OCI-M2 (cell line): ENCODE data around the gene RCVRN.

Experiments used
- DNase-seq: peaks from one replicate; lab custom pipeline; 2025; ENCODE audit not compliant: unreplicated experiment; lab: John Stamatoyannopoulos, UW

The RCVRN gene

DNA sequence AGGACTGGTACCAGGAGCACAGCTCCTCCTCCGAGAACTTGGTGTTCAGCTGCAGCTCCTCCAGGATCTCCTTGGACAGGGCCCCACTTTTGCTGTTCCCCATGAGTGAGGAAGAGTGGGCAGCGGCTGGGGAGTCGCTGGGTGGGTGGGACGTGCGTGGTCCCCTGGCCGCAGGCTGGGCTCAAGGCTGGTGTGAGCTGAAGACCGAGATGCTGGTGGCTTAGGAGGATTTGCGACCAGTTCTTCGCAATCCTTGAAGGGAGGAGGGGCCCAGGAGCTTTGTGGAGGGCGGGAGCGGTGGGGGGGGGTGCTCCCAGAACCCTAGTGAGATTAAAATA lies at the start of gene RCVRN:
Gene RCVRN (minus strand): TSS at position 194 of the 338 bp plus-strand sequence. CDS start 91 bp downstream, at position 103.
- DNase-seq = no peak

DNA sequence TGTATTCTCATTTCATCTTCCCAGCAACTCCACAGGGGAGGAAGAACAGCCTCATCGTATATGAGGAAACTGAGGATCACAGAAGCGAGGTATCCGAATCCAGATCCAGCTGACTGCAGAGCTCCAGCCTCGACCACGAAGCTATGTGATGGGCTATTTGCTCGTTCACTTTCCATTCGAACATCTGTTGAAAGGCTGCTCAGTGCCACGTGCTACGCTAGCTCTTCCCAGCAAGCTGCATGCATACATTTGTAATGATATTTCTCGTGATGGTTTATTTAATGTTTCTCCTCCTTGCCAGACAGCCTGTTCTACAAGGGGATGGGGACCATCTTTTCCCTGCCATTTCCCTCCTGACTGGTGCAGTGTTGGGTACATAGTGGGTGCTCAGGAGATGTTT lies 48.4 kb upstream of the RCVRN start:
- DNase-seq = no peak

DNA sequence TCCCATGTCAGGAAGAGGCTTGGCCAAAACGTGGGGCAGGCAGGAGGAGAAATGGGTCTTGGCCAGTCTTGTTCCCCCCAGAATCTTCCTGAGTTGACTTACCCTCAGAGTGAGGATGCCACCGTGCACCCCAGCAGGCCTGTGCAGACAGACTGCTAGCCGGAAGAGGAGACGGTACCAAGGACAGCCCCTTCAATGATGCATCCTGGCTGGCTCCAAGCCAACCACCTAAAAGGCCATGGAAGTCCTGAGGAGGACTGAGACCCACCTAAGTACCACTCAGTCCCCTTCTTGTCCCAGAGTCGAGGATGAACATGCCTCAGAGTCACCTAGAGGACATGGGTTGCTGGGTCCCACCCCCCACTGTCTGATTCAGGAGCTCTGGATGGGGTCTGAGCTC lies 46.7 kb upstream of the RCVRN start:
- DNase-seq = no peak

DNA sequence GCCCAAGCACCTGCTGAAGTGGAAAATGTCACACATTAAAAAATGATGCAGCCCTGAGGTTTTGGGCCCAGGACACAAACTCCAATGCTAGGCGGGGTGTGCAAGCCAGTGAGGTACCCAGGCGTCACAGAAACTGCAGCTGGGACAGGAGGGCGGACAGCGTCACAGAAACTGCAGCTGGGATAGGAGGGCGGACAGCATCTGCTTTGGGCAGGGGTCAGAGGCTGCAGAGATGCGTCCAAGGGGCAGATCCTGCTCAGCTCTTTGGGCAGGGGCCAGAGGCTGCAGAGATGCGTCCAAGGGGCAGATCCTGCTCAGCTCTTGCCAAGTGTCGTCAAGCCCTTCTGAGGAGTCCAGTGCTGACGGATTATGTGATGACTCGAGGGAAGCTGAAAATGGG lies 43.9 kb upstream of the RCVRN start:
- DNase-seq = no peak

DNA sequence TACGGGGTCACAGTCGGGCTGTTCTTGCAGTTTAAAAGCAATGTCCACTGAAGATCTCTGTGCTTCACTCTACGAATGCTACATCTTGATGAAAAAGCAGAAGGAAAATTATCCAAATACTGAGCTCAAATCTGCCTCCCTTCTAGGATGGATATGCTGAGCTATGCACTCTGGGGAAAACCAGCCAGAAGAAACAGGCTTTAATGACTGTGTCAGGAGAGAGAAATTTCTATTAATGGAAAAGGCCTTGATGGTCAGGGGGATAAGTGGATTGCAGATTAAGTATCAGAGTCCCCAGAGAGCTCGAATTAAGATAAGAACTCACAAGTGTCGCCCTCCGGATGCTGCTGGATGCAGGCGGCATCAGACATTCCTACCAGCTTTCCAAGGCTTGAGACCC lies 39.6 kb upstream of the RCVRN start:
- no peak for DNase-seq

DNA sequence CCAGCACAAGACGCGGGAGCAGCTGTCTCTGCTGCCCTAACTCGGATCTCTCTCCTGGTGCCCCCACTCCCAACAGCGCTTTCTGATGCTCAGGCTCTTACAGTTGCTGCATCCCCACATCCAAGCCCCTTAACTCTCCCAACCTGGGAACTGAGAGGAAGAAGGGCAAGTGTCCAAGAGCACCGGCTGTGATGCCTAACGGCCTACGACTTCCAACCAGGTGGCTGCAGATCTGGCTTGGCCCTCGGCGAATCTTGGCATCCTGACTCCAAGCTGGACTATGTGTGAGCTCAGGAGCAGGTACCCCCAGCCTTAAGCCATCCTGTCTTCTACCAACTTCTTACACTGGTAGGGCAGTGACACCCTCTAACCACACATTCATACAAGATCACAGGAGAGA lies 38.3 kb upstream of the RCVRN start:
- DNase-seq = no peak

DNA sequence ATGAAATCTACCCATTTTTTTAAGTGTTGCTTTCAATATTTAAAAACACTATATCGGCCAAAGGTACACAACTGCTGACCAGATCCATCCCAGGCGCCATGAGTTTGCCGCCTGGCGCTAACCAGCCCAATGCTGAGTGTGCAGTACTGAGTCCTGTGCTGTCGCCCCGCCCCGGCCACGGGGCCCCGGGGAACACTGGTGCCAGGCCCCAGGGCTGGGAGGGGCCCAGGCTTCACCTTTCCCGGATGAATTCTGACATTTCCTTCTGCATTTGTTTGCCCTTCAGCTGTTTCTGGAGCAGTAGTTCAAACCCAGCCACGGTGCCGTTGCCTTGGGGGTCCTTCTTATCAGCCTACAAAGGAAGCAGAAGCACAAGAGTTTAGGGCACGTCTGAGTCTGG lies 37.8 kb upstream of the RCVRN start:
- no peak for DNase-seq

DNA sequence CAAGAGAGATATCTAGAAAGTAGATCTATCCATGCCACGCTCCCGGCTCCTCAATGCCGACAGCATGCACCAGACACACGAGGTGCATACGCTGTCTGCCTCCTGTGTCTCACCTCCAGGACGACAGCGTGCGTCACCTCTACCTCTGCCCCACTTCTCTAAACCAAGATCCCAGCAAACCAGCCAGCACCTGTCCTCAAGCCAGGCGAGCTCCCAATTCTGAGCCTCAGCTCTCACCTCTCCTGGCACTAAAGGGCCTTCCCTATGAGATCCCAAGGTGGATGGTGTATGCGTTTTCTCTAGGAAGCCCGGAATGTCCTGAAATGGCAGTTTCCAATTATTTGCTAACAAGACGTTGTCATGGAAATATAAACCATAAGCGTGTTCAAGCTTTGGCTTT lies 36.2 kb upstream of the RCVRN start:
- DNase-seq = no peak

DNA sequence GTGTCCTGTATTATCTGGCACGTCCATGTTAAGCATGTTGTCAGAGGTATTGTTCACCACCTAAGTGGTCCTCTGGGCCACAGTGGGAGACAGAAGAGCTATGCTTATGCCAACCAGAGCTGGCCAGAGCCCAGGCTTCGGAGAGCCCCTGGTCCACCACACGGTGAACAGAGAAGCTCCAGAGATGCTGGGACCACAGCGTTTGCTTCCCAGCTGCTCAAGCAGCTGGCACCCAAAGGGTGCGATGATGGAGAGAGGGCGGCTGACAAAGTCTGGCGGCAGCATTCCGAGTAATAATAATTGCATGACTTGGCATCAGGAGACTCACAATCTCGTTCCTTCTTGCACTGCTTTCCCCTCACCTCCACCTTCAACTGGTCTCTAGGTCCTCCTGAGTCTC lies 35.8 kb upstream of the RCVRN start:
- no peak for DNase-seq

DNA sequence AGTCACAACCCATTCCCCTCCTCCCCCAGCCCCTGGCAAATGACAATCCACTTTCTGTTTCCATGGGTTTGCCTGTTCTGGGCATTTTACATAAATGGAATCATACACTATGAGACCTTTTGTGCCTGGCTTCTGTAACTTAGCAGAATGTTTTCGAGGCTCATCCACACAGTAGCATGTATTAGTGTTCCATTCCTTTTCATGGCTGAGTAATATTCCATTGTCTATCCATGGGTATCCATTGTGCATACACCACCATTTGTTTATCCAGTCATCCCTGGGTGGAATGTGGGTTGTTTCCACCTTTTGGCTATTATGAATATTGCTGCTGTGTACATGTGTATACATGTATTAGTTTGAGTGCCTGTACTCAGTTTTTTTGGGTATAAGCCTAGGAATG lies 33.7 kb upstream of the RCVRN start:
- DNase-seq = no peak

DNA sequence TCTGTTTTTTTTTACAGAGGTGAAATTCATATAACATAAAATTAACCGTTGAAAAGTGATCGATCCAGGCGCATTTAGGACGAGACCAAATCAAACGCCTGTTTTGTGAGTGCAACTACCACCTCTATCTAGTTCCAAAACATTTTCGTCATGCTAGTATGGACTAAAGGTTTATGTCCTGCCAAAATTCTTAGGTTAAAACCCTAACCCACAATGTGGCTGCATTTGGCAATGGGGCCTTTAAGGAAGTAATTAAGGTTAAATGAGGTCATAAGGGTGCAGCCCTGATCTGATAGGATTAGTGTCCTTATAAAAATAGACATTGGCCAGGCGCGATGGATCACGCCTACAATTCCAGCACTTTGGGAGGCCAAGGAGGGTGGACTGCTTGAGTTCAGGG lies 32.8 kb upstream of the RCVRN start:
- DNase-seq = no peak

DNA sequence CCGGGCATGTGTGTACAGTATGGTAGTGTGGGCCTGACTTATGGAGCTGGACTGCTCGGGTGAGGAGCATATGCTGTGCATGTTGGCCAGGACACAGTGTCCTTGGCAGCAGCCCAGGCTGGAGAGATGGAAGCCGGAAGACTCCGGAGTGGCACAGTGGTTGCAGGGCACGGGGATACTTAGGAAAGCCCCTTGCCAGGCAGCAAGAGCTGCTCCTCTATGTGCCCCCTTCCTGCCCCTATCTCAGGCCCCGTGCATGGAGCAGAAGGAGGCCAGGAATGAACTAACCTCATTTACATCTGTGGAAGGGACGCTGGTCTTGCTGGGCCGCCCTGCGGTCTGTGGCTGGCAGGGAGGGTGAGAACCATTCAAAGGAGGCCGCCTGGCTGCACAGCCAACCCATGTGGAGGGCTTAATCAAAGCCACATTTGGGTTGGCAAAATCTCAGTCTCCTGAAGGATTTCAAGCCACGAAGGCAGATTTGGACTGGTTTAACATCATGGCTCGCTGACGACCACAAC lies 32.2 kb upstream of the RCVRN start:
- DNase-seq = no peak

DNA sequence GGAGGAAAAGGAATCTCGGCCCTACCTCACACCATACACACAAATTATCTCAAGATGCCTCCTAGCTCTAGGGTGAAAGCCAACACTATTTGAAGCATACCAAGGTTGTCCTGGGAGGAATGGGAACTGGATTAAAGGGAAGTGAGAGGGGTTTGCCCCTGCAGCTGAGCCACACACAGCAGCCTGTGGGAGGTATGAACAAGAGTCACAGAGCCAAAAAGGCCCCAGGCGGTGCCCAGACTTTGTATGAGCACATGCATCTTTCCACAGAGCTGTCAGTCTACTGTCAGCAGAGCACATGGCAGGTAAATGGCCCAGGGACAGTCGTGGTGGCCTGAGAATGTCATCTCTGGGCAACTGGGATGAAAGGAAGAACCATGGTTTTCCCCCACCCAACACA lies 31.0 kb upstream of the RCVRN start:
- DNase-seq = no peak

DNA sequence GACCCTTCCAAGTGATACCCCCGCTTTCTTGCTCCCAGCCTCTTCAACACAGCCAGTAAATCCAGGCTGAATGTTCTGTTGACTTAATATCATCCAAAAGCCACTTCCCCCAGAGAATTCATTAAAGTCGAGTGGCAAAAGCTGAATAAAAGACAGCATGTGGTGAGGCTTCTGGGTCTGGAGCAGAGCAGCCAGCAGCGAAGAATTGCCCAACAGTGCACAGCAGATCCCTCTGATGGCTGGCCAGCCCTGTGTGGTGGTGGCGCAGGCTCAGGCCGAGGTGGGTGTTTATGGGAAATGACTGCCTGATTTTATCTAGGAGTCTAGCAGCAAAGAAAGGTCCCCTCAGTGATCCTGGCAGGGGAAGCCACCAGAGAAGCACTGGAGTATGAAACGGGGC lies 30.3 kb upstream of the RCVRN start:
- DNase-seq = no peak

DNA sequence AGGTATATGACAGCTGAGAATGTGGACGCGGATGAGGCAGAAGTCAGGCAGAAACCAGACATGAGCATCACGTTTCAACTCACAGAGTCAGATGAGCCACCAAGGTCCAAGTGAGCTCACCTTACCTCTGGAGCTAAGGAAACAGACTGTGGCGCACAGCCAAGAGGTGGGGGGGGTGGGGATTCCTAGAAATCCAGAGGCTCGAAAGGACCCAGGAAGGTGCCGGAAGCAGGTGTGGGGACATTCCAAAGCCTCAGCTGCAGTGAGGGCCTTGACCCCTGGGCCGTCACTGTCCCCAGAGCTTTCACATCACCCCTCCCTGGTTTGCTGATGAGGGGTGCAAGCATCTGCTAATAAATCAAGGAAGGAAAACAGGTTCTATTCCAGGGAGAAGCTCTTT lies 29.3 kb upstream of the RCVRN start:
- no peak for DNase-seq

DNA sequence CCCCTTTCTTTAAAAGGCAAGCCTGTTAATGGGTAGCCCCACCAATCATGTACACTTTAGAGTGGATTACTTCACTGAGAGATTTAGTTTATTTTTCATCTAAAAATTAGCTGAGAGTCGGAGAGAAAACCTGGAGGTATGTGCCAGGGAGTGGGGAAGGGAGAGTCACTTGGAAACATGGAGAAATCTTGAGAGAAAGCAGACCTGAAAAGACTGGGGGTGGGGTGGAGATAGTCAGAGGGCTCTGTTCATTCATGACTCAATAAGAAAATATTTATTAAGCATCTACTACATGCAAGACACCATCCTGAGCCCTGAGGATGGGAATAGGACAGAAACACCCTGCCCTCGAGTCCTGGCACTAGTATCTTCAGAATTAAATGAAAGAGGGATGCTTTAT lies 27.4 kb upstream of the RCVRN start:
- DNase-seq = no peak

DNA sequence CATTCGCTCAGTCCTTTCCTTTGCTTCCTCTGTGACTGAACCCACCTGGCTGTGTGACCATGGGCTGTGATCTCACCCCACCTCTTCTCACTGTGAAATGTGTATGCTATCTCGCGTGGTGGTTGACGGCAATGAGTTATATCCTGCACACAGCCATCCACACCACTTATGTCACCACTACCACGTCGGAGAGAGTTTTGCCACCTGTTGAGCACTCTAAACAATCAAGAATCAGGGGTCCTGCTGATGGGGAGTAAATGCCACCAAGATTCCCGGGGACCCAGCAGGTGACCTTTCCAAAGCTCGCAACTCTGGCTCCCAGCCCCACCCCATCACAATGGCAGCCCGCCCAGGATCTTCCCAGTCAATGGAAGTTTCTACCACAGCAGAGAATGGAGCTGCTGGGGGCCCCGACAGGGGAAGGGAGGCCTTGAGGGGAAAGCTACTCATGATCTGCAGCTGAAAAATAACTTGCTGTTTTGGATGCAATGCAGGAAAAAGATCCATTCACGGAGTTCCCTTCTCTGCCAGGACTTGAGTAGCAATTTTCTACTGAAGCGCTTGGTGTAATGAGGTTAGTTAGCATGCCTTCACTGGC lies 26.2 kb upstream of the RCVRN start:
- DNase-seq = no peak

DNA sequence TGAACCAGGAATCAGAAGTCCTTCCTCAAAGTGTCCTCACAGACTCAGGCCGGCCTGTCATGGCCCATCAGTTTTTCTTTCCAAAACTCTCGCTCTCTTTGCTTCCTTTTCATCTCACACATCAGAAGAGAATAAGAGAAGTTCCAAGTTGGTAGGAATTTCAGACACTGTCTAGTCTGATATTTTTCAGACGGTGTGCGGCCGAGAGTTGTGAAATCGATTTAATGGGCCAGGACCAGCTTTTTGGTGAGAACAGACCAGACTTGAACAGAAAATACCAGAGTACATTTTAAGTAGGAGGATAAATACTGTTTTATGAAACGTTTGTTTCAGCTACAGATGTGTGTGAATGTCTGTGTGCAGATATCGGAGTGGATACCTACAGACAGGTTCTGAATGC lies 24.8 kb upstream of the RCVRN start:
- no peak for DNase-seq

DNA sequence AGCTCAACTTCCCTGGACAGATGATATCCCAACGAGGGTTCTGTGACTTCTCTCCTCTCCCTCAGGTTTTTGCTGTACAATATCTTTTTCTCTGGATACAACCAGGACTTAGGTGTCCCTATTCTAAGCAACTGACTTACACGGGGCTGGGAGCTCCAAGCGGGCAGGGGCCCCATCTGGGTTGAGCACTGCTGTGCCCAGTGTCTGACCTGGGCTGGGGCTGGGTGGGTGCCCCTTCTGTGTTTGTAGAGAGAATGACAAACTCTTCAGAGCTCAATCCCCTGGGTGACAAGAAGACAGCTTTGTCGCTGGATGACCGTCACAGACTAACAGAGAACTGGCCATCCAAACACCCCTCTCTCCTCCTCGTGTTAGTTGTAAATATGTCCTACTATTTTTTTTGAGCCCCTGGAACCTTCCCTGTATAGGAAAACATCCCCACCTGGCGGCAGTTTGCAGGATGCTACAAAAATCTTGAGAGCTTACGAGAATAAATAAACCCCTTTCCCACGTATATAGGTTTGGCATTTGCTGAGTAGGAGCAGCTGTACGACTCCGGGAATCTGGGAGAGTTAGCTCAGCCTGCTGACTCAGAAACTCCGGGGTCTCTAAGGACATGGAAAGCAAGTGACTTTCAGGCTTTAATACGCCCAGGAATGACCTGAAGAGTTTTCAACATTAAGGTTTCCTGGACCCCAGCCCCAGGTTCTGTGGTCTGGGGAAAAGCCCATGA lies 23.7 kb upstream of the RCVRN start:
- no peak for DNase-seq

DNA sequence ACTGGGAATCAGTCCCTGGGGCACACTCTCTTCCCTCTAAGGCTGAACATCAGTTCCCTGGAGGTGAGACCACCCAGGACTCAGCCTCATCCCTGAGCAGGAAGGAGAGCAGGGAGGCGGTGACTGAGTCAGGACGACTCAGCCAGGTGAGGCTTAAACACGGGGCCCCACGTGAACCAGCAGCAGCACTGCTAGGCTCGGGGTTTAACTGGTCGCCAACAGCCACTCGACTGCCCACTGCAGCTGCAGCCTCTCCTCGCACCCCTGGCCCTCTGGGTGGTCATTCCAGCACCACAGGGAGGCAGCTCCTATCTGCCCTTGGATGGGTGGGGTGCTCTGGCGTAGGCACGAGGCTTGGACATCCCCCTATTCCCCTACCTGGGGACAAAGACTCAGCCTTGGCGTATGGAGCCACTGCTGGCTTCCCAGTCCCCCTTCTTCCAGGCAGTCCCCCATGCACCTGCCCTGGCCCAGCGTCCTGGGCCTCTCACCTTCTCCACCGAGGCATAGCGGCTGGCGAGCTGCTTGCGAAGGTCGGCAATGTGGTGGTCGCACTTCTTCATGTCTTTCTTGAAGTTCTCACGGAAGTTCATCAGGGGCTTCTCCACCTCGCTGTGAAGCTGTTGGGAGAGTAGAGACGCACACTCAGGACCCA lies 21.2 kb upstream of the RCVRN start:
- DNase-seq = no peak

DNA sequence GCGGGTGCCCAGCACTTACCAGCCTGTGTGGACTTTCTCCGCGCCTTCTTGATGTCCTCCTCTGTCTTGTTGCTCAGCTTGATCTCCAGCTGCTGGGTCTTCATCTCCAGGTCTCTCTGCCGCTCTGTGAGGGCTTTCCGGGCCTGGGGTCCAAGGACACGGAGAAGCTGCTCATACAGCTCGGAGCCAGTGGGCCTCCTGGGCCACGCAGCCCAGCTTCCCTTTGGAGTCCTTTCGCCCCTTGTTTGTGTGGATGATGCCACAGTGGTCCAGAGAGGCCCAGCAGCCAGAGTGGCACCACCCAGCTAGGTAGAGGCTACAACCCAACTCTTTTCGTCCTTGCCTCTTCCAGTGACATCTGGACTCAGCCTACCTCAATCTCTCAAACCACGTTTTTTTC lies 20.4 kb upstream of the RCVRN start:
- no peak for DNase-seq

DNA sequence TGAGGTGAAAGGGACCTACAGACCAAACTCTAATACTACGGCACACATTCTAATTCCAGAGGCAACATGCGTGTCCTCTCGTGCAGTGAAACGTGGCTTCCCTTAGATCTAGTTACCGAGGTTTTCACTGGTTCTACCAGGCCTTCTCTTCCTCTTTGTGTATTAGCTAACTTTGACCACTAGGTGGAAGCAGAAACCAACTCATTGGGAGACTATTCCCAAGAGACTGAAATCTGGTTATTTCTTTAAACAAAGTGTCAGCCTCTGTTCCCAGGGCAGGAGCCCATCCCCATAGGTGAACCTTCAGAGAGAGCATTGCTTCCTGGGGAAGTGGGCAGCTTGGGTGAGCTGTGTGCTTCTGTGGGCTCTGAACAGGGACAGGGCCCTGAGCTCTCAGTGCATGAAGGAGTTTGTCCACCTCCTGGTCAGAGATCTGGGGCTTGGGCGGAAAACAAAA lies 19.7 kb upstream of the RCVRN start:
- no peak for DNase-seq
